Duodenal mucosa (tissue), 2 donors: ENCODE measurements around the gene TBX5.

Experiments used
- H3K27ac ChIP-seq: one replicate; pipeline ENCODE4 v1.7.0; 2013; ENCODE audit warnings: low read depth, low read length
- H3K27me3 ChIP-seq, 2 donors: one replicate each; pipeline ENCODE4 v1.7.0; 2013; ENCODE audit warnings: low read length in 2 of 2, control low read depth in 1 of 2; ENCODE audit not compliant: insufficient read depth in 2 of 2, control insufficient read depth in 1 of 2
- H3K36me3 ChIP-seq, 2 donors: one replicate each; pipeline ENCODE4 v1.7.0; 2013; ENCODE audit warnings: low read length in 2 of 2, control low read depth in 1 of 2; ENCODE audit not compliant: insufficient read depth in 2 of 2, control insufficient read depth in 1 of 2
- H3K4me1 ChIP-seq, 2 donors: one replicate each; pipeline ENCODE4 v1.7.0; 2013; ENCODE audit warnings: low read length in 2 of 2, control low read depth in 1 of 2; ENCODE audit not compliant: insufficient read depth in 2 of 2, control insufficient read depth in 1 of 2
- H3K4me3 ChIP-seq, 2 donors: one replicate each; pipeline ENCODE4 v1.7.0; 2013; ENCODE audit warnings: low read length in 2 of 2, low read depth in 1 of 2
- H3K9ac ChIP-seq, 2 donors: one replicate each; pipeline ENCODE4 v1.7.0; 2013; ENCODE audit warnings: low read length in 2 of 2, low read depth in 1 of 2
- H3K9me3 ChIP-seq, 2 donors: one replicate each; pipeline ENCODE4 v1.7.0; 2013; ENCODE audit warnings: low read length in 2 of 2, control low read depth in 1 of 2; ENCODE audit not compliant: control insufficient read depth in 1 of 2

TBX5 gene

DNA sequence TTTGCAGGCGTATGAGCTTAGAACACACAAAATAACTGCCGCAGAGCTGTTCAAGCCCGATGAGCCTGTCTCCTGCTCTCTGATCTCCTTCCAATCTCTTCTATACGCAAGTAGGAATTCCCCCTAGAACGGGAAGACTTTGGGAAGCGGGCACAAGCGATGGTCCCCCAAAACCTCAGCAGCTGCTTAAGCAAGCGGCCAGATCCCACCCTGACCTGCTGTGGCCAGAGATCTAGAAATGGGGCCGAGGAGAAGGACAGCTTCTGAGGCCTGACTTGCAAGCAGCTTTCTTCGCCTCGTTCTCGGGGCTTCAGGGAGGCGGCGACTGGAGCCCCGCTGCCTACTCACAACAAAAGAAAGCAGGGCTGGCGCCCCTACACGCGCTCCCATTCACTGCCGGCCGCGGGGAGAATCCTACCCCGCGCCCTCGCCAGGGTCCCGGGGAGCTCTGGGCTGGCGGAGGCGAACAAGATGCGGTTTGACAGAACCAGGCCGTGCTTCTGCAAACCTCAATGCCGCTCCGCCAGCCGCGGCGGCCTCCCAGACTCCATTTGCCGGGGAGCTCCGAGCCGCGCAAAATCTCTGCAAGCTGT lies 922 bp downstream of the TBX5 start:
- Histone ChIP-seq H3K27me3 (peaks cover 85 to 89% of the 10 kb centered on the region in 2 donors), H3K27ac (no peak overlapping the region), H3K36me3 (no peaks in the 10 kb centered on the region), H3K9me3 (no peaks in the 10 kb centered on the region), H3K4me3 (no peak overlapping the region), H3K9ac (no peak overlapping the region), H3K4me1 (no peaks in the 10 kb centered on the region)

DNA sequence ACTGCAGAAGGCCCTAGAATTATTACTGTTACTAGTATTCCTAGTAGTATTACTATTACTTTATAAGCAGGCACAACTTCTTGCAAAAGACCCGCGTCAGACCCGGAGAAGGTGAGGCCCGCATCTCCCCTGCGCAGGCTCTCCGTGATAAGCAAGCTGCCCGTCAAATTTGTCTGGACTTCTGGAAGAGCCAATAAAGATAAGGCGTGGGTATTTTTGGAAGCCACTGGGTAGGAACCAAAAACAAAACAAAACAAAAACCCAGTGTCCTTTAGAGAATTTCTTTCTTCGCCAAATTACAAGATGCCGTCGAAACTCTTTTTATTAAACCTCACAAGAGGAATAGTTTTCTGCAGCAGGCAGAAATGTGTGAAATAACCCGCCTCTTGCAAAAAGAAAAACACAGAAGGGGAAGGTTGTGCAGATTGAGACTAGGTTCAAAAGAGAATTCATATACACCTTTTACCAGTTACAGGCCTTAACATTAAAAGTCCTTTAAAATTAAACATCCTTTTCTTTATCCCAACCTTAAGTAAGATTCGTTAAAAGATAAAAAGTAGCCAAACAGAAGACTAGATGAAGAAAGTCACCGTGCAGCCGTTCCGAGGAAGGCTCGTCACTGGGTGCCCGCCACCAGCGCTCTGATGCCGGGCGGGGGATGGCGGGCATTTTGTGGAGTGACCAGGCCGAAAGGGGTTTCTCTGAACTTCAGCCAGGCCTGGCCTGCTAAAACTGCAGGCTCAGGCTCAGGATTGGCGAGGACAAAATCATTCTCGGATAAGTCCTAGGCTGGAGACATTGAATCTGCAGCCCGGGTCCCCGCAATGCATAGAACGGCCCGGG lies 1.6 kb downstream of the TBX5 start:
- Histone ChIP-seq H3K4me1 (no peaks in the 10 kb centered on the region), H3K4me3 (no peak overlapping the region), H3K9ac (no peak overlapping the region), H3K27ac (no peak overlapping the region), H3K27me3 (peaks cover 89 to 90% of the 10 kb centered on the region in 2 donors), H3K9me3 (no peaks in the 10 kb centered on the region), H3K36me3 (no peaks in the 10 kb centered on the region)

- H3K27ac ChIP-seq = no peak overlapping the region
- H3K4me3 ChIP-seq = no peak overlapping the region
- peaks cover 88 to 89% of the 10 kb centered on the region in 2 donors for H3K27me3 ChIP-seq
- H3K36me3 ChIP-seq = no peaks in the 10 kb centered on the region
- no peaks in the 10 kb centered on the region for H3K4me1 ChIP-seq
- H3K9ac ChIP-seq = no peak overlapping the region
- H3K9me3 ChIP-seq = no peaks in the 10 kb centered on the region
Measured at GRCh38 chr12:114403690-114404066, 2.3 kb downstream of the TBX5 start.

DNA sequence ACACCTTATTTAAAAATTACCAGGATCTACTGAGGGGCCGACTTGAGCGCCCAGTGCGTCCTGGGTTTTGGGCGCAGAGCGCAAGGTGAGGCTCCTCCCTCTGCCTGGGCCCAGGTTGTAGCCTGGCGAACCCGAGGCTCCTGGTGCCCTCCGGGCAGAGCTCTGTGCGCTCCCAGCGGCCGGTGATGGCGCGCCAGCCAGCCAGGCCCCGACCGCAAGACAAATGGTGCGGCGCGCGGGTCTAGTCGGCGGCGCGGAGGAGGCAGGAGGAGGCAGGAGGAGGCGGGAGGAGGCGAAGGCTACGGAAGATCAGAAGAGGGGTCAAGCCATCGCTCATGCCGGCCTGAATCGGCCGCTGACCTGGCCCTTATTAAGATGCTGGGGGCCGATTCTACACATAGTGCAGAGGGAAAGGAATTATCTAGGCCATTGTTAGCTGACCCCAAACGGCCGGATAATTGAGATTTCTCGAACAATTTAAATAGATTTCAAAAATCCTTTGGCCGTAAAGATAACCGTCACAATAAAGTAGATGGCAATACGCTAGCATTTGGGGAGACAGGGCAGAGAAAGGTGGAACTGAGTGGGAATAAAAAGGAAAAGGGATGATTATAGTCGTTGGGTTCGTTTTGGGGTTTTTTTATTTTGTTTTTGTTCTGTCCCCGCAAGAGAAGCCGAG lies 2.8 kb downstream of the TBX5 start:
- no peak overlapping the region for H3K4me3 ChIP-seq
- no peak overlapping the region for H3K27ac ChIP-seq
- H3K9ac ChIP-seq = no peak overlapping the region
- peaks cover 88% of the 10 kb centered on the region in 2 donors for H3K27me3 ChIP-seq
- no peaks in the 10 kb centered on the region for H3K9me3 ChIP-seq
- no peaks in the 10 kb centered on the region for H3K4me1 ChIP-seq
- no peaks in the 10 kb centered on the region for H3K36me3 ChIP-seq

GRCh38 chr12:114402084-114402717 lies 3.7 kb downstream of the TBX5 start:
- Histone ChIP-seq H3K27ac (no peak overlapping the region), H3K9ac (no peak overlapping the region)

DNA sequence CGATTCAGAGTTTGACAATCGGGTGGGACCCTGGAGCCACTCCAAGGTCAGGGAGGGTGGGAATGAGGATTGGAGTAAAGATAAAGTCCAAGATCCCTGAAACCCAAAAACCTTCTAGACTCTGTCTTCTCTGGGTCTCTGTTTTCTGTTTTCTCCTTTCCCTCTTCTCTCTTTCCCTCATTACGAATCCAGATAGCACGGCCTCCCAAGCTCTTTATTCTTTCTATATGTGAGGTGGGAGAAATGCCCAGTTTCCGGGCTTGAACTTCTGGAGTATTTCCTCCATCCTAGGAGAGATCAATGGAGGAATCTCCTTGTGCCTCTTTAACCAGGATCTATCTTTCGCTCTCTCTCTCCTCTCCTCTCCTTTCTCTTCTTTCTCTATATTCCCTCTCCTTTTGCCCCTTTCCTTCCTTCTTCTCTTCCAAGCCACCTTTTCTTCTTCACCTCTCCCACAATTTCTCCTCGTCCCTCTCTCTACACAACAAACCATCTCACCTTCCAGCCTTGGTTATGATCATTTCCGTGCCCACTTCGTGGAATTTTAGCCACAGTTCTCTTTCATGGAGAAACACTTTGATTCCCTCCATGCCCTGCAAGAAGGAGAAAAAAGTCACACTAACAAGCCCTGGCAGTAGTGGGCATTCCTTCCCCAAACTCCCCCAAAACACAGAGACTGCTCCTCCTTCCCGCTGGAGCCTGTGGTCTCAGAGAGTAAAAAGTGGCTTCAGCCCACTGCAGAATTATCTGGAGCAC lies 4.4 kb downstream of the TBX5 start:
- Histone ChIP-seq H3K4me3 (no peak overlapping the region), H3K9ac (no peak overlapping the region), H3K4me1 (no peaks in the 10 kb centered on the region), H3K9me3 (no peaks in the 10 kb centered on the region), H3K36me3 (no peaks in the 10 kb centered on the region), H3K27ac (no peak overlapping the region), H3K27me3 (peaks cover 87 to 88% of the 10 kb centered on the region in 2 donors)

More at GRCh38 chr12:114402084-114402717, 3.7 kb downstream of the TBX5 start:
- Histone ChIP-seq H3K9me3 (no peaks in the 10 kb centered on the region), H3K36me3 (no peaks in the 10 kb centered on the region), H3K27me3 (peaks cover 87 to 88% of the 10 kb centered on the region in 2 donors), H3K4me3 (no peak overlapping the region), H3K4me1 (no peaks in the 10 kb centered on the region)

DNA sequence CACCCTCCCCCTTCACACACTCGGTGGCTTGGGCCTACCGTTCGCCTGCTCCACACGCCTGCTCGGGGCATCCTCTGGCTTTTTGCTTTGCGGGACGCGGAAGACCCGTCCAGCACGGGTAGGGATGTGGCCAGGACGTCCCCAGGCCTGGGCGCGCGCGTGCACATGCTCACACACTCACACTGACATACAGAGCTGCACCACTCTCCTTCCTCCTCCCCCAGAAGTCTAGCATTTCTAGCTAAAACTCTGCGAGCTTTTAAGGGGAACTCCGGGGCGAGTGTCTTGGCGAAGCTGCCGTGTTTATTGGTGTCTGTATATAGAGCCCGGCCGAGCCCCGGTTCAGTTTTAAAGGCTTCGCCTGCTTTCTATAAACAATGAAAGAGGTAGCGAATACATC lies 5.0 kb downstream of the TBX5 start:
- no peak overlapping the region for H3K9ac ChIP-seq

GRCh38 chr12:114400361-114400811 lies 5.6 kb downstream of the TBX5 start:
- no peaks in the 10 kb centered on the region for H3K4me1 ChIP-seq
- H3K27me3 ChIP-seq = peaks cover 85% of the 10 kb centered on the region in 2 donors
- H3K36me3 ChIP-seq = no peaks in the 10 kb centered on the region
- no peaks in the 10 kb centered on the region for H3K9me3 ChIP-seq
- H3K27ac ChIP-seq = no peak overlapping the region
- H3K4me3 ChIP-seq = no peak overlapping the region
- no peak overlapping the region for H3K9ac ChIP-seq

More for the DNA sequence above, 5.0 kb downstream of the TBX5 start:
- no peak overlapping the region for H3K4me3 ChIP-seq
- H3K9me3 ChIP-seq = no peaks in the 10 kb centered on the region
- no peaks in the 10 kb centered on the region for H3K36me3 ChIP-seq
- peaks cover 86% of the 10 kb centered on the region in 2 donors for H3K27me3 ChIP-seq
- H3K4me1 ChIP-seq = no peaks in the 10 kb centered on the region
- no peak overlapping the region for H3K27ac ChIP-seq

DNA sequence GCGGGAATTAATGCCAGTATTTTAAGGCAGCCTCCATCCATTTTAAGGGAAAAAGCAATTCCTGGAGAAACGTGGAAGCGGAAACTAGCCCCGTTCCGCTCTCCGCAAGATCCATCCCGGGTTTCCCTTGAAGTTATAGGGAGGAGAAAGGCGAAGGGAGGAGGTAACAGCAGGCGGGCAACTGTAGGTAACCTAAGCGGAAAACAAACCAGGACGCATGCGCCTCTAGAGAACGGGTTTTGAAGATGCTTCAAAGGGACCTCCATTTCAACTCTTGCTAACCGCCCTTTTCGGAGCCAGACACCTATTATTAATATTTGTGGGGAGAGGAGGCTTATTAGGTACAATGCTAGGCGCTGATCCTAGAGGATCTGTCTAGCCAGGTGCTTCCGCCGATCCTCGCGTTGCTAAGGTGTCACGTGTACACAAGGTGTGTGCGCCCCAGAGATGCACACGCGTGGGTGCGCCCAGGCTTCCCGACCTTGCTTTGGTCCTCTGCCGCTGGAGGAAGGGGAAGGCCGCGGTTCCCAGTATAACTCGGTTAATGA lies 6.2 kb downstream of the TBX5 start:
- H3K9ac ChIP-seq = no peak overlapping the region
- no peak overlapping the region for H3K4me3 ChIP-seq
- H3K27me3 ChIP-seq = peaks cover 84 to 86% of the 10 kb centered on the region in 2 donors
- H3K27ac ChIP-seq = no peak overlapping the region
- H3K4me1 ChIP-seq = no peaks in the 10 kb centered on the region
- H3K9me3 ChIP-seq = no peaks in the 10 kb centered on the region
- H3K36me3 ChIP-seq = no peaks in the 10 kb centered on the region
